Measurements from ENCODE around the gene PRDM11. TPM values are rescaled to one million over a fixed set of nuclear protein-coding genes. Genes with fewer than 3 reads are reported as not detected.

PRDM11 gene
- total and polyA plus RNA-seq, 7 donors: 2.3 to 14.2 (median 7.2) TPM

- Histone ChIP-seq H3K4me1 (no peaks in the 10 kb centered on the region), H3K27ac (no peak overlapping the region), H3K4me3 (no peak overlapping the region), H3K27me3 (ENCODE audit: insufficient read depth in 3 of 3, low read length in 2 of 3) (peaks cover 0 to 2% (median 2%) of the 10 kb centered on the region in 3 donors), H3K9me3 (no peaks in the 10 kb centered on the region), H3K36me3 (ENCODE audit: insufficient read depth in 1 of 2, low read depth in 1 of 2) (no peaks in the 10 kb centered on the region)
- no peak for DNase-seq
- intact Hi-C loops (cut with DNase I): loop anchor here in 1 of 2 donors (2.0 kb wide), 1 partner anchor 77 kb away; no protein-coding TSS in a partner anchor
- no peak for ATAC-seq
- no peak for TF ChIP-seq CTCF (IDR thresholded peaks at IDR 0.05)
- 78 to 82% (median 79%) methylated on average over 9 of the region's 9 CpGs for WGBS, 3 donors
Measured at GRCh38 chr11:45253640-45254039, 107.2 kb downstream of the PRDM11 start.

- no peak for DNase-seq
- no peak for TF ChIP-seq CTCF (IDR thresholded peaks at IDR 0.05)
- Histone ChIP-seq H3K4me3 (no peak overlapping the region), H3K27me3 (ENCODE audit: insufficient read depth in 3 of 3, low read length in 2 of 3) (peaks cover 0 to 2% (median 2%) of the 10 kb centered on the region in 3 donors), H3K9me3 (no peaks in the 10 kb centered on the region), H3K27ac (no peak overlapping the region), H3K4me1 (no peaks in the 10 kb centered on the region), H3K36me3 (ENCODE audit: insufficient read depth in 1 of 2, low read depth in 1 of 2) (no peaks in the 10 kb centered on the region)
- WGBS, 3 donors: 58 to 85% (median 67%) methylated on average over 4 of the region's 4 CpGs
- ATAC-seq: no peak
- intact Hi-C loops (cut with DNase I): loop anchor here in 1 of 2 donors (2.0 kb wide), 1 partner anchor 77 kb away; no protein-coding TSS in a partner anchor
Measured at GRCh38 chr11:45254070-45254469, 107.6 kb downstream of the PRDM11 start.

- ATAC-seq (no peak), DNase-seq (no peak)
- TF ChIP-seq CTCF (IDR thresholded peaks at IDR 0.05): no peak
- 22 to 36% (median 26%) methylated on average over 4 of the region's 4 CpGs for WGBS, 3 donors
- Histone ChIP-seq H3K27me3 (ENCODE audit: insufficient read depth in 3 of 3, low read length in 2 of 3) (peaks cover 0 to 22% (median 2%) of the 10 kb centered on the region in 3 donors), H3K4me1 (no peaks in the 10 kb centered on the region), H3K27ac (no peak overlapping the region), H3K36me3 (ENCODE audit: insufficient read depth in 1 of 2, low read depth in 1 of 2) (no peaks in the 10 kb centered on the region), H3K9me3 (no peaks in the 10 kb centered on the region), H3K4me3 (no peak overlapping the region)
- intact Hi-C loops (cut with DNase I): no loop called here
Measured at GRCh38 chr11:45258982-45259530, 112.6 kb downstream of the PRDM11 start.

GRCh38 chr11:45259592-45259991 is 113.2 kb downstream of the PRDM11 start:
- no peak for DNase-seq
- no peaks in the 10 kb centered on the region for H3K4me1 ChIP-seq
- H3K27me3 ChIP-seq (ENCODE audit: insufficient read depth in 3 of 3, low read length in 2 of 3): peaks cover 0 to 22% (median under 1%) of the 10 kb centered on the region in 3 donors
- H3K9me3 ChIP-seq: no peaks in the 10 kb centered on the region
- H3K27ac ChIP-seq: no peak overlapping the region
- no peak for ATAC-seq
- no peak for TF ChIP-seq CTCF (IDR thresholded peaks at IDR 0.05)
- intact Hi-C loops (cut with DNase I): no loop called here
- H3K36me3 ChIP-seq (ENCODE audit: insufficient read depth in 1 of 2, low read depth in 1 of 2): no peaks in the 10 kb centered on the region
- no peak overlapping the region for H3K4me3 ChIP-seq
- WGBS, 3 donors: 94 to 96% (median 95%) methylated on average over 3 of the region's 3 CpGs

- no peak for ATAC-seq
- H3K36me3 ChIP-seq (ENCODE audit: insufficient read depth in 1 of 2, low read depth in 1 of 2): no peaks in the 10 kb centered on the region
- no peak for DNase-seq
- H3K27ac ChIP-seq: no peak overlapping the region
- no peak overlapping the region for H3K4me3 ChIP-seq
- no peaks in the 10 kb centered on the region for H3K9me3 ChIP-seq
- no peak for TF ChIP-seq CTCF (IDR thresholded peaks at IDR 0.05)
- H3K4me1 ChIP-seq: no peaks in the 10 kb centered on the region
- intact Hi-C loops (cut with DNase I): no loop called here
- peaks cover 0 to 22% (median 4%) of the 10 kb centered on the region in 3 donors for H3K27me3 ChIP-seq (ENCODE audit: insufficient read depth in 3 of 3, low read length in 2 of 3)
Measured at GRCh38 chr11:45260071-45260470, 113.6 kb downstream of the PRDM11 start.

All from psoas muscle (tissue), 8 donors.